ENCODE results near the gene ST7L. TPM values are rescaled to one million over a fixed set of nuclear protein-coding genes. Genes with fewer than 3 reads are reported as not detected.

ST7L gene
- total and polyA plus RNA-seq, 10 of the 15 experiments (the other 5 are each of a cell fraction or from before 2014, with no cell fraction given) = 3.6 to 13.7 (median 8.9) TPM

DNA sequence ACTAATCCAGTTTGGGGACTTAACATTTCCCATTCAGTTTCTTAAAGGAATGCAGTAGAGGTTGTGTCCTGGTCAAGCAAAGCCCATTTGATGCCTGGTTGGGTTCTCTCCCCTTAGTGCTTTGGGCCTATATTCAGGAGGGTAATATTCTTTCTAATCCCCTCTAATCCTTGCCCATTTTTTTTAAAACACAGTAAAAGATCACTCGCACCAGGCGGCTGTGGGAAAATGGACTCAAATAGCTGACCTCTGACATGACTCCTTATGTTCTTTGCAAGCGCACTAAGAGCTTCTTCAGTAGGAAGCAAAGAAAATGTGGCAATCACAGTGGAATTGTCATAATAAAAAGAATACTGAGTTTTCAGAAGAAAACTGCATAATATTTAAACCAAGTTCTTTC lies 60.3 kb downstream of the ST7L start (continued):
- TF ChIP-seq TAF1 (IDR thresholded peaks at IDR 0.05; ENCODE audit: borderline replicate concordance, low read depth, low read length) = no peak
- TF ChIP-seq, protein P1, sequence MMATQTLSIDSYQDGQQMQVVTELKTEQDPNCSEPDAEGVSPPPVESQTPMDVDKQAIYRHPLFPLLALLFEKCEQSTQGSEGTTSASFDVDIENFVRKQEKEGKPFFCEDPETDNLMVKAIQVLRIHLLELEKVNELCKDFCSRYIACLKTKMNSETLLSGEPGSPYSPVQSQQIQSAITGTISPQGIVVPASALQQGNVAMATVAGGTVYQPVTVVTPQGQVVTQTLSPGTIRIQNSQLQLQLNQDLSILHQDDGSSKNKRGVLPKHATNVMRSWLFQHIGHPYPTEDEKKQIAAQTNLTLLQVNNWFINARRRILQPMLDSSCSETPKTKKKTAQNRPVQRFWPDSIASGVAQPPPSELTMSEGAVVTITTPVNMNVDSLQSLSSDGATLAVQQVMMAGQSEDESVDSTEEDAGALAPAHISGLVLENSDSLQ (IDR thresholded peaks at IDR 0.05) = no peak

DNA sequence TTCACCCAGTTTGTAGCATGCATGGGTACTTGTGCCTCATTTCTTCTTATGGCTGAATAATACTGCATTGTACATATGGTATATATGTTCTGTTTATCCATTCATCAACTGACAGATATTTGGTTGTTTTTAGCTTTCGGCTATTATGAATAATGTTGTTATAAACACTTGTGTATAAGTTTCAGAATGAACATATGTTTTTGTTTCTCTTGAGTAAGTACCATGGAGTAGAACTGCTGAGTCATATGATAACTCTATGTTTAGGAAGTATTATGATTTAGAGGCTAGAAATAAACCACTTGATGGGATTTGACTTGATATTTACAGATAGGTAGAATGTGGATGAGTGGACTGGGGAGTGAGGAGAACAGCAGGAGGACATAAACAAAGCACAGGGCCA lies 61.6 kb downstream of the ST7L start:
- RAD21 ChIA-PET (ENCODE audit: unreplicated experiment) = no interaction called here
- Histone ChIP-seq H3K27ac (ENCODE audit: control insufficient read depth, insufficient read depth) (no peak overlapping the region), H3K9me3 (replicated peaks; ENCODE audit: control insufficient read depth, insufficient read depth, low read length) (no peaks in the 10 kb centered on the region), H2AFZ (ENCODE audit: control insufficient read depth, low read depth, low read length) (no peak overlapping the region), H3K79me2 (ENCODE audit: control insufficient read depth, insufficient read depth, low read length) (no peaks in the 10 kb centered on the region), H3K4me2 (ENCODE audit: control insufficient read depth, insufficient read depth) (no peak overlapping the region), H4K20me1 (ENCODE audit: control insufficient read depth, insufficient read depth) (no peaks in the 10 kb centered on the region), H3K9ac (ENCODE audit: control insufficient read depth, insufficient read depth, low read length) (no peak overlapping the region), H3K27me3 (replicated peaks in 1 of 2; ENCODE audit: control insufficient read depth in 2 of 2, insufficient read depth in 2 of 2, low read length in 1 of 2) (no peaks in the 10 kb centered on the region), H3K4me1 (ENCODE audit: control insufficient read depth, insufficient read depth, low read length) (no peaks in the 10 kb centered on the region), H3K36me3 (ENCODE audit: control insufficient read depth in 2 of 2, insufficient read depth in 2 of 2, low read length in 1 of 2) (no peaks in the 10 kb centered on the region), H3K4me3 (no peak overlapping the region)
- POLR2A ChIA-PET = no interaction called here
- no TSS peak for BruUV-seq (replicated peaks)
- no peak for FAIRE-seq
- DNase-seq (ENCODE audit: low read depth, low spot score) = peak; percentile 2
- intact Hi-C loops (cut with micrococcal nuclease; ENCODE audit: unreplicated experiment) = no loop called here
- CTCF ChIA-PET = interaction anchor here (1.1 kb wide), 1 partner anchor 19 kb away, joined by 3 read pairs; no protein-coding TSS in a partner anchor
- SMC1A ChIA-PET (ENCODE audit: uncharacterized antibody, unreplicated experiment) = interaction anchor here (0.7 to 1.5 kb wide), 2 partner anchors 13 to 147 kb away, joined by 3 read pairs; no protein-coding TSS in a partner anchor
- in situ Hi-C loops (cut with MboI) = no loop called here
- ATAC-seq = peak; percentile 47
- 0% methylated on average over 1 of the region's 1 CpG for WGBS (ENCODE audit: insufficient coverage, insufficient replicate concordance, low lambda C conversion rate, missing lambda C conversion rate)
- no peak for TF ChIP-seq RCOR1 (conservative IDR thresholded peaks at IDR 0.05; ENCODE audit: low read depth, low read length)
- TF ChIP-seq, protein P1 (IDR thresholded peaks at IDR 0.05) = peak; percentile 38; the same call in 1 of the 2 replicates
- TF ChIP-seq, protein P2, sequence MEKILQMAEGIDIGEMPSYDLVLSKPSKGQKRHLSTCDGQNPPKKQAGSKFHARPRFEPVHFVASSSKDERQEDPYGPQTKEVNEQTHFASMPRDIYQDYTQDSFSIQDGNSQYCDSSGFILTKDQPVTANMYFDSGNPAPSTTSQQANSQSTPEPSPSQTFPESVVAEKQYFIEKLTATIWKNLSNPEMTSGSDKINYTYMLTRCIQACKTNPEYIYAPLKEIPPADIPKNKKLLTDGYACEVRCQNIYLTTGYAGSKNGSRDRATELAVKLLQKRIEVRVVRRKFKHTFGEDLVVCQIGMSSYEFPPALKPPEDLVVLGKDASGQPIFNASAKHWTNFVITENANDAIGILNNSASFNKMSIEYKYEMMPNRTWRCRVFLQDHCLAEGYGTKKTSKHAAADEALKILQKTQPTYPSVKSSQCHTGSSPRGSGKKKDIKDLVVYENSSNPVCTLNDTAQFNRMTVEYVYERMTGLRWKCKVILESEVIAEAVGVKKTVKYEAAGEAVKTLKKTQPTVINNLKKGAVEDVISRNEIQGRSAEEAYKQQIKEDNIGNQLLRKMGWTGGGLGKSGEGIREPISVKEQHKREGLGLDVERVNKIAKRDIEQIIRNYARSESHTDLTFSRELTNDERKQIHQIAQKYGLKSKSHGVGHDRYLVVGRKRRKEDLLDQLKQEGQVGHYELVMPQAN (conservative IDR thresholded peaks at IDR 0.05) = no peak
- TF ChIP-seq, protein P3, sequence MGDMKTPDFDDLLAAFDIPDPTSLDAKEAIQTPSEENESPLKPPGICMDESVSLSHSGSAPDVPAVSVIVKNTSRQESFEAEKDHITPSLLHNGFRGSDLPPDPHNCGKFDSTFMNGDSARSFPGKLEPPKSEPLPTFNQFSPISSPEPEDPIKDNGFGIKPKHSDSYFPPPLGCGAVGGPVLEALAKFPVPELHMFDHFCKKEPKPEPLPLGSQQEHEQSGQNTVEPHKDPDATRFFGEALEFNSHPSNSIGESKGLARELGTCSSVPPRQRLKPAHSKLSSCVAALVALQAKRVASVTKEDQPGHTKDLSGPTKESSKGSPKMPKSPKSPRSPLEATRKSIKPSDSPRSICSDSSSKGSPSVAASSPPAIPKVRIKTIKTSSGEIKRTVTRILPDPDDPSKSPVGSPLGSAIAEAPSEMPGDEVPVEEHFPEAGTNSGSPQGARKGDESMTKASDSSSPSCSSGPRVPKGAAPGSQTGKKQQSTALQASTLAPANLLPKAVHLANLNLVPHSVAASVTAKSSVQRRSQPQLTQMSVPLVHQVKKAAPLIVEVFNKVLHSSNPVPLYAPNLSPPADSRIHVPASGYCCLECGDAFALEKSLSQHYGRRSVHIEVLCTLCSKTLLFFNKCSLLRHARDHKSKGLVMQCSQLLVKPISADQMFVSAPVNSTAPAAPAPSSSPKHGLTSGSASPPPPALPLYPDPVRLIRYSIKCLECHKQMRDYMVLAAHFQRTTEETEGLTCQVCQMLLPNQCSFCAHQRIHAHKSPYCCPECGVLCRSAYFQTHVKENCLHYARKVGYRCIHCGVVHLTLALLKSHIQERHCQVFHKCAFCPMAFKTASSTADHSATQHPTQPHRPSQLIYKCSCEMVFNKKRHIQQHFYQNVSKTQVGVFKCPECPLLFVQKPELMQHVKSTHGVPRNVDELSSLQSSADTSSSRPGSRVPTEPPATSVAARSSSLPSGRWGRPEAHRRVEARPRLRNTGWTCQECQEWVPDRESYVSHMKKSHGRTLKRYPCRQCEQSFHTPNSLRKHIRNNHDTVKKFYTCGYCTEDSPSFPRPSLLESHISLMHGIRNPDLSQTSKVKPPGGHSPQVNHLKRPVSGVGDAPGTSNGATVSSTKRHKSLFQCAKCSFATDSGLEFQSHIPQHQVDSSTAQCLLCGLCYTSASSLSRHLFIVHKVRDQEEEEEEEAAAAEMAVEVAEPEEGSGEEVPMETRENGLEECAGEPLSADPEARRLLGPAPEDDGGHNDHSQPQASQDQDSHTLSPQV (IDR thresholded peaks at IDR 0.05) = no peak
- TF ChIP-seq CREB1 (IDR thresholded peaks at IDR 0.05; ENCODE audit: low read depth) = no peak
- peak; percentile 71 for TF ChIP-seq JUNB (IDR thresholded peaks at IDR 0.05)
- TF ChIP-seq, protein P4, sequence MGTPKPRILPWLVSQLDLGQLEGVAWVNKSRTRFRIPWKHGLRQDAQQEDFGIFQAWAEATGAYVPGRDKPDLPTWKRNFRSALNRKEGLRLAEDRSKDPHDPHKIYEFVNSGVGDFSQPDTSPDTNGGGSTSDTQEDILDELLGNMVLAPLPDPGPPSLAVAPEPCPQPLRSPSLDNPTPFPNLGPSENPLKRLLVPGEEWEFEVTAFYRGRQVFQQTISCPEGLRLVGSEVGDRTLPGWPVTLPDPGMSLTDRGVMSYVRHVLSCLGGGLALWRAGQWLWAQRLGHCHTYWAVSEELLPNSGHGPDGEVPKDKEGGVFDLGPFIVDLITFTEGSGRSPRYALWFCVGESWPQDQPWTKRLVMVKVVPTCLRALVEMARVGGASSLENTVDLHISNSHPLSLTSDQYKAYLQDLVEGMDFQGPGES (IDR thresholded peaks at IDR 0.05) = no peak
- TF ChIP-seq MEF2A (IDR thresholded peaks at IDR 0.05; ENCODE audit: insufficient read depth, low read depth, low read length) = 0 out of 2 replicates have a peak, but pooled peaks have one; percentile 40
- 0 out of 2 replicates have a peak, but pooled peaks have one; percentile 47 for TF ChIP-seq BACH1 (IDR thresholded peaks at IDR 0.05; ENCODE audit: borderline replicate concordance)

Measured in GM12878 (cell line).